HEK293 (cell line): ENCODE results near the gene BBS12.

Experiments
- CTCF ChIA-PET: fragments of 350-600 bp; formaldehyde crosslinking; extraction: SDS; loops from one replicate; lab custom pipeline; 2021; ENCODE audit warnings: antibody characterized with exemption; lab: Yijun Ruan, JAX
- POLR2A ChIA-PET: fragments of 300-600 bp; formaldehyde crosslinking; extraction: SDS; loops from one replicate; lab custom pipeline; 2020; ENCODE audit warnings: antibody characterized with exemption, inconsistent platforms; lab: Yijun Ruan, JAX
- H3K27ac ChIP-seq: fragments of 200-500 bp; sonication (Bioruptor generic); 2 replicates; pipeline ENCODE4 v1.5.1; 2014; ENCODE audit warnings: low read depth, low read length, control low read depth, inconsistent platforms; ENCODE audit errors: extremely low read depth
- H3K36me3 ChIP-seq, 2 experiments: fragments of 200-500 bp in 1 of 2; sonication (Bioruptor generic) in 1 of 2; 1 replicate in 1 of 2; 2 replicates in 1 of 2; pipeline ENCODE4 v1.5.1; 2014 to 2017; ENCODE audit warnings: inconsistent platforms in 2 of 2, low read length in 2 of 2; ENCODE audit not compliant: control insufficient read depth in 2 of 2, insufficient read depth in 1 of 2
- H3K4me1 ChIP-seq: fragments of 200-500 bp; sonication (Bioruptor generic); 2 replicates; pipeline ENCODE4 v1.5.1; 2014; ENCODE audit warnings: mild to moderate bottlenecking, low read length, inconsistent platforms; ENCODE audit not compliant: control insufficient read depth, insufficient read depth
- H3K4me3 ChIP-seq: 2 replicates; pipeline ENCODE4 v1.5.1; 2011; ENCODE audit warnings: low read depth, mild to moderate bottlenecking, control low read depth, low read length, moderate library complexity
- H3K9me3 ChIP-seq: fragments of 200-500 bp; sonication (Bioruptor generic); 2 replicates; pipeline ENCODE4 v1.5.1; 2014; ENCODE audit warnings: low read depth, low read length, inconsistent platforms; ENCODE audit not compliant: control insufficient read depth, insufficient read depth
- BCL11A ChIP-seq: fragments of 450-650 bp; formaldehyde crosslinking; IDR thresholded peaks from 2 replicates; pipeline ENCODE4 v1.5.1; 2016; ENCODE audit warnings: low read depth, missing biosample characterization, missing genetic modification characterization
- BCL11B ChIP-seq: fragments of 450-650 bp; formaldehyde crosslinking; IDR thresholded peaks from 2 replicates; pipeline ENCODE4 v1.5.1; 2016; ENCODE audit warnings: low read depth, missing biosample characterization, missing genetic modification characterization
- EGR2 ChIP-seq: fragments of 450-650 bp; formaldehyde crosslinking; IDR thresholded peaks from 2 replicates; pipeline ENCODE4 v1.5.1; 2016; ENCODE audit warnings: low read depth, missing biosample characterization, missing genetic modification characterization
- HOXA7 ChIP-seq: sonication (generic); formaldehyde crosslinking; IDR thresholded peaks from 2 replicates; pipeline ENCODE4 v1.8.1; 2022; ENCODE audit warnings: missing genetic modification reagents, borderline replicate concordance
- MZF1 ChIP-seq: fragments of 450-650 bp; formaldehyde crosslinking; IDR thresholded peaks from 2 replicates; pipeline ENCODE4 v1.5.1; 2017; ENCODE audit warnings: missing biosample characterization, missing genetic modification characterization, borderline replicate concordance
- PATZ1 ChIP-seq: fragments of 450-650 bp; formaldehyde crosslinking; IDR thresholded peaks from 2 replicates; pipeline ENCODE4 v1.5.1; 2016; ENCODE audit warnings: missing biosample characterization, missing genetic modification characterization
- ZBTB10 ChIP-seq: fragments of 450-650 bp; formaldehyde crosslinking; IDR thresholded peaks from 2 replicates; pipeline ENCODE4 v1.5.1; 2016; ENCODE audit warnings: missing biosample characterization, missing genetic modification characterization
- ZBTB21 ChIP-seq: fragments of 450-650 bp; formaldehyde crosslinking; IDR thresholded peaks from 2 replicates; pipeline ENCODE4 v1.5.1; 2017; ENCODE audit warnings: missing biosample characterization, missing genetic modification characterization
- ZBTB26 ChIP-seq: fragments of 450-650 bp; formaldehyde crosslinking; optimal IDR thresholded peaks from 2 replicates; pipeline ENCODE3; 2016; ENCODE audit warnings: missing biosample characterization, mild to moderate bottlenecking, missing genetic modification characterization
- ZFP41 ChIP-seq: fragments of 450-650 bp; formaldehyde crosslinking; IDR thresholded peaks from 2 replicates; pipeline ENCODE4 v1.5.1; 2016; ENCODE audit warnings: missing biosample characterization, missing genetic modification characterization, borderline replicate concordance
- ZNF10 ChIP-seq: fragments of 450-650 bp; formaldehyde crosslinking; IDR thresholded peaks from 2 replicates; pipeline ENCODE4 v1.5.1; 2017; ENCODE audit warnings: missing biosample characterization, missing genetic modification characterization
- ZNF148 ChIP-seq: fragments of 450-650 bp; formaldehyde crosslinking; IDR thresholded peaks from 2 replicates; pipeline ENCODE4 v1.5.0; 2017; ENCODE audit warnings: missing biosample characterization, missing genetic modification characterization, borderline replicate concordance
- ZNF155 ChIP-seq: fragments of 450-650 bp; formaldehyde crosslinking; IDR thresholded peaks from 2 replicates; pipeline ENCODE4 v1.5.1; 2016; ENCODE audit warnings: missing biosample characterization, missing genetic modification characterization
- ZNF169 ChIP-seq: fragments of 450-650 bp; formaldehyde crosslinking; IDR thresholded peaks from 2 replicates; pipeline ENCODE4 v1.5.1; 2016; ENCODE audit warnings: missing biosample characterization, missing genetic modification characterization
- ZNF174 ChIP-seq: fragments of 450-650 bp; formaldehyde crosslinking; IDR thresholded peaks from 2 replicates; pipeline ENCODE4 v1.5.0; 2017; ENCODE audit warnings: missing biosample characterization, mild to moderate bottlenecking, missing genetic modification characterization
- ZNF423 ChIP-seq: fragments of 450-650 bp; formaldehyde crosslinking; IDR thresholded peaks from 2 replicates; pipeline ENCODE4 v1.5.1; 2016; ENCODE audit warnings: missing biosample characterization, missing genetic modification characterization
- ZNF449 ChIP-seq: fragments of 450-650 bp; formaldehyde crosslinking; IDR thresholded peaks from 2 replicates; pipeline ENCODE4 v1.5.1; 2017; ENCODE audit warnings: missing biosample characterization, mild to moderate bottlenecking, missing genetic modification characterization, moderate library complexity
- ZNF514 ChIP-seq: fragments of 450-650 bp; formaldehyde crosslinking; IDR thresholded peaks from 2 replicates; pipeline ENCODE4 v1.5.1; 2016; ENCODE audit warnings: missing biosample characterization, missing genetic modification characterization
- ZNF529 ChIP-seq: fragments of 450-650 bp; formaldehyde crosslinking; IDR thresholded peaks from 2 replicates; pipeline ENCODE4 v1.5.1; 2017; ENCODE audit warnings: missing genetic modification characterization, missing biosample characterization; ENCODE audit not compliant: insufficient replicate concordance
- ZNF645 ChIP-seq: fragments of 450-650 bp; formaldehyde crosslinking; IDR thresholded peaks from 2 replicates; pipeline ENCODE4; 2016; ENCODE audit warnings: missing biosample characterization, missing genetic modification characterization
- ZNF660 ChIP-seq: fragments of 450-650 bp; IDR thresholded peaks from 2 replicates; pipeline ENCODE4 v1.5.1; 2018; ENCODE audit warnings: missing biosample characterization, mild to moderate bottlenecking, missing genetic modification characterization
- ZNF792 ChIP-seq: fragments of 450-650 bp; formaldehyde crosslinking; IDR thresholded peaks from 2 replicates; pipeline ENCODE4 v1.5.1; 2016; ENCODE audit warnings: missing biosample characterization, missing genetic modification characterization
- ZXDB ChIP-seq: fragments of 450-650 bp; formaldehyde crosslinking; IDR thresholded peaks from 2 replicates; pipeline ENCODE4 v1.5.1; 2016; ENCODE audit warnings: missing biosample characterization, missing genetic modification characterization

Gene BBS12

GRCh38 chr4:122765692-122766352, 33.3 kb downstream of the BBS12 start:
- Histone ChIP-seq H3K27ac (no peak overlapping the region), H3K4me3 (no peak overlapping the region)
- CTCF ChIA-PET: interaction anchor here (0.7 to 2.5 kb wide), 3 partner anchors 8 to 148 kb away, joined by 4 to 9 read pairs (median 4); no protein-coding TSS in a partner anchor

GRCh38 chr4:122766353-122766705, 33.8 kb downstream of the BBS12 start:
- H3K27ac ChIP-seq: no peak overlapping the region
- H3K4me3 ChIP-seq: no peak overlapping the region
- H3K4me1 ChIP-seq: no peaks in the 10 kb centered on the region
- POLR2A ChIA-PET: no interaction called here
- CTCF ChIA-PET: interaction anchor here (1.2 to 2.5 kb wide), 2 partner anchors 9 to 22 kb away, joined by 4 to 9 read pairs; no protein-coding TSS in a partner anchor
- no peaks in the 10 kb centered on the region for H3K36me3 ChIP-seq
- H3K9me3 ChIP-seq: no peaks in the 10 kb centered on the region
- TF ChIP-seq ZNF449 (tag by site-specific recombination) (no peak), ZNF645 (tag by site-specific recombination) (no peak), ZFP41 (tag by site-specific recombination) (no peak), ZNF10 (tag by site-specific recombination) (no peak), ZXDB (no peak), ZNF155 (tag by site-specific recombination) (no peak), ZNF148 (tag by site-specific recombination) (no peak), BCL11A (tag by site-specific recombination) (no peak), ZNF660 (tag by site-specific recombination) (no peak), ZBTB26 (tag by site-specific recombination) (no peak), ZBTB21 (tag by site-specific recombination) (no peak), ZNF792 (tag by site-specific recombination) (no peak)

More at GRCh38 chr4:122765692-122766352, 33.3 kb downstream of the BBS12 start:
- Histone ChIP-seq H3K4me1 (no peaks in the 10 kb centered on the region), H3K36me3 (no peaks in the 10 kb centered on the region)
- TF ChIP-seq ZNF423 (tag by site-specific recombination) (no peak), ZNF174 (tag by site-specific recombination) (no peak), EGR2 (no peak), ZNF169 (tag by site-specific recombination) (no peak), ZNF529 (tag by site-specific recombination) (no peak), ZBTB10 (tag by site-specific recombination) (no peak), ZNF514 (tag by site-specific recombination) (no peak), HOXA7 (CRISPR knock-in tag) (no peak), PATZ1 (tag by site-specific recombination) (no peak), BCL11B (tag by site-specific recombination) (no peak), MZF1 (tag by site-specific recombination) (no peak), ZNF792 (tag by site-specific recombination) (no peak)
- TF ChIP-seq, all 188 proteins: peak for 0
- POLR2A ChIA-PET: no interaction called here
- no peaks in the 10 kb centered on the region for H3K9me3 ChIP-seq
